ENCODE data around the gene CTNNA2. TPM values are rescaled to one million over a fixed set of nuclear protein-coding genes. Genes with fewer than 3 reads are reported as not detected.

CTNNA2 gene
- total and polyA plus RNA-seq, 12 donors = 0.09 to 0.57 (median 0.15) TPM; not detected in 9

DNA sequence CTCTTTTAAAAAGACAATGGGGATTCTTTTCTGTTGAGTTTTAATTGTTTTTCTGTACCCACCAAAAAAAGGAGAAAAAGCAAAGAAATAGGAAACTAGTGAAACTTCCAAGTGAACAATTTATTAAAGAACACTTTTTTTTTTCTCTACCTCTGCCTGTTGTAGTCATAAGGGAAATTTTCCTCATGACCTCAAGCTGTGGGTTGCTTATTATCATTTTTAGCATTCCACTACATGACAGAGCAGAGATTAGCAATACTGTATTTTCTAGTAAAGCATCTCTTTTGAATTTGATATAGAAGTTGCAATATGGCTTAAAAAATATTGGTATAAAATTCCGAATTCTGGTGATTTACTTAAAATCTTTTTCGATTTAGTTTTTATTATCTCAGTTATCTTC is 879.6 kb downstream of the CTNNA2 start:
- no peaks in the 10 kb centered on the region for H3K36me3 ChIP-seq
- intact Hi-C loops (cut with DNase I) = no loop called here
- DNase-seq (no peak), ATAC-seq (no peak)
- no peak overlapping the region for H3K4me3 ChIP-seq
- H3K27me3 ChIP-seq = no peaks in the 10 kb centered on the region
- no peaks in the 10 kb centered on the region for H3K9me3 ChIP-seq
- no peaks in the 10 kb centered on the region for H3K4me1 ChIP-seq
- no peak overlapping the region for H3K27ac ChIP-seq
- TF ChIP-seq, protein P1, sequence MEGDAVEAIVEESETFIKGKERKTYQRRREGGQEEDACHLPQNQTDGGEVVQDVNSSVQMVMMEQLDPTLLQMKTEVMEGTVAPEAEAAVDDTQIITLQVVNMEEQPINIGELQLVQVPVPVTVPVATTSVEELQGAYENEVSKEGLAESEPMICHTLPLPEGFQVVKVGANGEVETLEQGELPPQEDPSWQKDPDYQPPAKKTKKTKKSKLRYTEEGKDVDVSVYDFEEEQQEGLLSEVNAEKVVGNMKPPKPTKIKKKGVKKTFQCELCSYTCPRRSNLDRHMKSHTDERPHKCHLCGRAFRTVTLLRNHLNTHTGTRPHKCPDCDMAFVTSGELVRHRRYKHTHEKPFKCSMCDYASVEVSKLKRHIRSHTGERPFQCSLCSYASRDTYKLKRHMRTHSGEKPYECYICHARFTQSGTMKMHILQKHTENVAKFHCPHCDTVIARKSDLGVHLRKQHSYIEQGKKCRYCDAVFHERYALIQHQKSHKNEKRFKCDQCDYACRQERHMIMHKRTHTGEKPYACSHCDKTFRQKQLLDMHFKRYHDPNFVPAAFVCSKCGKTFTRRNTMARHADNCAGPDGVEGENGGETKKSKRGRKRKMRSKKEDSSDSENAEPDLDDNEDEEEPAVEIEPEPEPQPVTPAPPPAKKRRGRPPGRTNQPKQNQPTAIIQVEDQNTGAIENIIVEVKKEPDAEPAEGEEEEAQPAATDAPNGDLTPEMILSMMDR (IDR thresholded peaks at IDR 0.05) = no peak
- 87 to 95% methylated on average over 2 of the region's 2 CpGs for WGBS, 2 donors

DNA sequence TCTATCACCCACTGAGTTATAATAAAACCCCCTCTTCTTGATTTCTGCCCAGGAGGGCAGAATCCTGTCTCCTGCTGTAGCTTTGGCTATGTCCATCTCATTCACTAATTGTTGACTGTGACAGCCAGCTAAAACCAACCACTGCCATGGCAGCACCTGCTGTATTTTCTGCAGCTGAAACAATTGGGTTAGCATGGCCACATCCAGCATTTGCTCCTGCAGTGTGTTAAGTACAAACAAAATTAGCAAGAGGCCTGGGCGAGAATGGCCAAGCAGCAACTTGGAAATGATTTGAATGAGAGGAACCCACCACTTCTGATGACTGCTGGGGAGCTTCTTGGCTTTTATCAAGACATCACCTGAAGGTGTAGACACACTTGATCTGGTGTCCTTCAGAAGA is 881.1 kb downstream of the CTNNA2 start:
- Histone ChIP-seq H3K36me3 (no peaks in the 10 kb centered on the region), H3K27ac (no peak overlapping the region), H3K4me1 (no peaks in the 10 kb centered on the region), H3K9me3 (no peaks in the 10 kb centered on the region), H3K4me3 (no peak overlapping the region), H3K27me3 (no peaks in the 10 kb centered on the region)
- ATAC-seq = no peak
- intact Hi-C loops (cut with DNase I) = no loop called here
- DNase-seq = no peak
- TF ChIP-seq, protein P1 (IDR thresholded peaks at IDR 0.05) = no peak
- 96 to 100% methylated on average over 1 of the region's 1 CpG for WGBS, 2 donors

DNA sequence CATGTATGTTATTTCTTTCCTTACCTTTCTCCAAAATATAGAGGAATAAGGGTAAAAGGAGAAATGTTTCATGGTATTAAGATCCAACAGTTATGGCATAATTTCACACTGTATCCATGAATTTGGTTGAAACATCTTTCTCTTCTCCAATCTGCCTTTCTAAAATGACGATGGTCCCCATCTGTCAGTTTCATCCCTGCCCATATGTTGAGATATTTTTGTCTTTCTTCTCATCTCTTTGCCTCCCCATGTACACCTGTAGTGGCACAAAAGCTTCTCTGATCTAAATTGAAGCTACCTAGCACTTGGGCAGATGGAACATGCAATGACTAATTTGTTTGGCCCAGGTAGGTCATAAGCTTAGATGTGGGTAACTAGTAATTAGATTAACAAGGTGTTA is 882.4 kb downstream of the CTNNA2 start:
- WGBS, 2 donors = 94 to 97% methylated on average over 1 of the region's 1 CpG
- Histone ChIP-seq H3K36me3 (no peaks in the 10 kb centered on the region), H3K27me3 (no peaks in the 10 kb centered on the region), H3K4me1 (no peaks in the 10 kb centered on the region), H3K9me3 (no peaks in the 10 kb centered on the region), H3K4me3 (no peak overlapping the region), H3K27ac (no peak overlapping the region)
- ATAC-seq (no peak), DNase-seq (no peak)
- TF ChIP-seq, protein P1 (IDR thresholded peaks at IDR 0.05) = no peak
- intact Hi-C loops (cut with DNase I) = no loop called here

DNA sequence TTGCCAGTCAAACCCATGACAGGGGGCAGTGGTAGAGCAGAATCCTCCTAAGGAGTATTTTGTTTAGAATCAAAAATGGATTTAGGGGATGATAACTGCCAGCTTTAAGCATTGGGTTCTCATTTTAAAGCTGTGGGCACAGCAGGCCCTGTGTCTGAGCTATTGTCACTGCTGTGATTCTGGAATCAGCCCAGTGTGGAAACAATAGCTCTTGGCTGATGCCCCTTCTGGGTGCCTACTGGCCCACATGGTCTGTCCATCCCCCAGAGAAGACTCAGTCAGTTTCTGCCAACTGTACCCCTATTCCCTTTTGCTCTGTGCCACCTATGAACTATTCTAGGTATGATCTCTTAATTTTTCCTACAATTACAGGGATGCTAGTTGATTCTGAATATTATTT is 883.4 kb downstream of the CTNNA2 start:
- Histone ChIP-seq H3K4me3 (no peak overlapping the region), H3K27ac (no peak overlapping the region), H3K9me3 (no peaks in the 10 kb centered on the region), H3K36me3 (no peaks in the 10 kb centered on the region), H3K4me1 (no peaks in the 10 kb centered on the region), H3K27me3 (no peaks in the 10 kb centered on the region)
- ATAC-seq (no peak), DNase-seq (no peak)
- intact Hi-C loops (cut with DNase I) = no loop called here
- TF ChIP-seq, protein P1 (IDR thresholded peaks at IDR 0.05) = no peak

DNA sequence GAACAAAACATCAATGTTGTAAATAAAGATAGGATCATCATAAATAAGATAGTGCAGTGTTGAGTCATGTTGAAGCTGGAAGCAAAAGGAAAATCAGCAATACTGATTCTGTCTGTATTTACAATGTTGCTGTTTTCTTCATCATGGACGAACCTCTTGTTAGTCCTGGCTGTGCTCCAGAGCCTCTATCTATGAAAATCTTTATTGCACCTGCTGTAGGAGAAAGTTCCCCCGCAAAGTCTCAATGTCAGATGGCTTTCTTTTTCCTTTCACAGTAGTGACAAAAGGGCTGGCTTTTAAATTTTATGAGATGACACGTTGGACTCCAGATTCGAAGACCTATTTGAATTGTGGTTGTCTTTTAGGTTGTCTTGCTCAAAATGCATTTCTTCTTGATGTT is 890.2 kb downstream of the CTNNA2 start:
- Histone ChIP-seq H3K4me1 (no peaks in the 10 kb centered on the region), H3K4me3 (no peak overlapping the region), H3K27me3 (no peaks in the 10 kb centered on the region), H3K36me3 (no peaks in the 10 kb centered on the region), H3K9me3 (no peaks in the 10 kb centered on the region), H3K27ac (no peak overlapping the region)
- DNase-seq (no peak), ATAC-seq (no peak)
- intact Hi-C loops (cut with DNase I) = no loop called here
- TF ChIP-seq, protein P1 (IDR thresholded peaks at IDR 0.05) = no peak
- WGBS, 2 donors = 56 to 61% methylated on average over 4 of the region's 4 CpGs

Measured in heart right ventricle (tissue), 16 donors.